Measurements from ENCODE around the gene MTRFR. TPM values are rescaled to one million over a fixed set of nuclear protein-coding genes. Genes with fewer than 3 reads are reported as not detected.

Gene MTRFR
- total RNA-seq, 1 experiment from 2014 or later: 14.8 TPM

- peaks cover 7 to 8% of the 10 kb centered on the region in 2 experiments for H3K4me1 Mint-ChIP-seq
- no peaks in the 10 kb centered on the region for H4K20me1 ChIP-seq (ENCODE audit: control insufficient read depth, insufficient read depth, insufficient read length)
- no CpG with 5 or more reads among the region's 11 CpGs for WGBS (ENCODE audit: extremely low coverage, insufficient read length, low lambda C conversion rate)
- no peaks in the 10 kb centered on the region for H3K9me3 ChIP-seq (ENCODE audit: control insufficient read depth, low read depth, low read length)
- H3K4ac ChIP-seq (ENCODE audit: low read depth, low read length): no peak overlapping the region
- no peak overlapping the region for H3K18ac ChIP-seq (ENCODE audit: insufficient read length, low read depth, low read length)
- H3K56ac ChIP-seq (ENCODE audit: insufficient read length, low read depth, low read length): no peak overlapping the region
- H3K23ac ChIP-seq (ENCODE audit: insufficient read length, low read depth, low read length): no peak overlapping the region
- H3K27ac Mint-ChIP-seq: no peak overlapping the region
- no peaks in the 10 kb centered on the region for H3K4me1 ChIP-seq (ENCODE audit: insufficient read depth, low read length)
- H3K9me3 Mint-ChIP-seq: no peaks in the 10 kb centered on the region
- no peak overlapping the region for H2BK120ac ChIP-seq (ENCODE audit: low read depth, low read length, poor library complexity, severe bottlenecking)
- H3K27ac ChIP-seq (ENCODE audit: insufficient read length, low read depth, low read length): no peak overlapping the region
- H3K79me1 ChIP-seq (ENCODE audit: insufficient read depth, low read depth, low read length, poor library complexity, severe bottlenecking): no peaks in the 10 kb centered on the region
- no peak overlapping the region for H4K8ac ChIP-seq (replicated peaks; ENCODE audit: insufficient read length, low read depth, low read length)
- H3K4me3 Mint-ChIP-seq: no peak overlapping the region
- no peak overlapping the region for H3K14ac ChIP-seq (ENCODE audit: insufficient read depth, low read length)
- H4K5ac ChIP-seq (ENCODE audit: insufficient read length, low read depth, low read length): no peak overlapping the region
- H2AK5ac ChIP-seq (ENCODE audit: insufficient read length, low read length): no peak overlapping the region
- no peak overlapping the region for H3T11ph ChIP-seq (ENCODE audit: low read length)
- H2AFZ ChIP-seq (ENCODE audit: low read length): no peak overlapping the region
- H4K91ac ChIP-seq (ENCODE audit: insufficient read length, low read depth, low read length): no peak overlapping the region
- DNase-seq: no peak
- H3K9ac ChIP-seq (ENCODE audit: extremely low read depth, insufficient read length, low read length): no peak overlapping the region
- no peaks in the 10 kb centered on the region for H3K27me3 ChIP-seq (ENCODE audit: insufficient read depth, low read length)
- no peak overlapping the region for H2BK20ac ChIP-seq (ENCODE audit: low read depth, low read length, poor library complexity, severe bottlenecking)
- H3K27me3 Mint-ChIP-seq (ENCODE audit: low read depth): no peaks in the 10 kb centered on the region
- H3K79me2 ChIP-seq (ENCODE audit: insufficient read depth, low read length): no peaks in the 10 kb centered on the region
- H2BK15ac ChIP-seq (ENCODE audit: low read depth, low read length): no peak overlapping the region
- no peak overlapping the region for H2BK12ac ChIP-seq (ENCODE audit: insufficient read length, low read depth, low read length)
- H3K4me2 ChIP-seq (ENCODE audit: insufficient read depth, insufficient read length, low read length): no peak overlapping the region
- H3K36me3 Mint-ChIP-seq (ENCODE audit: insufficient read depth in 1 of 3, low read depth in 3 of 3): peaks cover 2 to 57% (median 30%) of the 10 kb centered on the region in 3 experiments; a peak in 5 of 7 replicates
- no peak overlapping the region for H2BK5ac ChIP-seq (ENCODE audit: insufficient read length, low read length)
- no peaks in the 10 kb centered on the region for H3K23me2 ChIP-seq (ENCODE audit: insufficient read length, low read depth, low read length, poor library complexity, severe bottlenecking)
- no peak for TF ChIP-seq CTCF (conservative IDR thresholded peaks at IDR 0.05)
These were observed 56.7 kb downstream of the MTRFR start for GRCh38 chr12:123289911-123290310.
